Measurements from ENCODE around the gene ERGIC1. TPM values are rescaled to one million over a fixed set of nuclear protein-coding genes. Genes with fewer than 3 reads are reported as not detected.

The ERGIC1 gene
- total and polyA plus RNA-seq, 2 of the 8 experiments (the other 6 are each of a cell fraction or from before 2014, with no cell fraction given) = 95.3 to 106 TPM

GRCh38 chr5:172866802-172867748 lies 33.0 kb downstream of the ERGIC1 start (continued):
- TF ChIP-seq RXRA (IDR thresholded peaks at IDR 0.05; ENCODE audit: insufficient read depth, low read depth, low read length) (no peak), KDM1A (IDR thresholded peaks at IDR 0.05; ENCODE audit: borderline replicate concordance, low read length) (no peak)
